GM21360 (cell line): ENCODE data around the gene TMEM190.
"Not testable (repeated sequence)": the region's sequence is repeated elsewhere in the genome, so short reads cannot be mapped to it uniquely, and the experiment has no call there.

Experiments used
- ATAC-seq: cut with Tn5 transposase; IDR thresholded peaks from one replicate; pipeline ENCODE4 v1.9.1; 2021; ENCODE audit warnings: mild to moderate bottlenecking, moderate library complexity; ENCODE audit not compliant: unreplicated experiment

TMEM190 gene

DNA sequence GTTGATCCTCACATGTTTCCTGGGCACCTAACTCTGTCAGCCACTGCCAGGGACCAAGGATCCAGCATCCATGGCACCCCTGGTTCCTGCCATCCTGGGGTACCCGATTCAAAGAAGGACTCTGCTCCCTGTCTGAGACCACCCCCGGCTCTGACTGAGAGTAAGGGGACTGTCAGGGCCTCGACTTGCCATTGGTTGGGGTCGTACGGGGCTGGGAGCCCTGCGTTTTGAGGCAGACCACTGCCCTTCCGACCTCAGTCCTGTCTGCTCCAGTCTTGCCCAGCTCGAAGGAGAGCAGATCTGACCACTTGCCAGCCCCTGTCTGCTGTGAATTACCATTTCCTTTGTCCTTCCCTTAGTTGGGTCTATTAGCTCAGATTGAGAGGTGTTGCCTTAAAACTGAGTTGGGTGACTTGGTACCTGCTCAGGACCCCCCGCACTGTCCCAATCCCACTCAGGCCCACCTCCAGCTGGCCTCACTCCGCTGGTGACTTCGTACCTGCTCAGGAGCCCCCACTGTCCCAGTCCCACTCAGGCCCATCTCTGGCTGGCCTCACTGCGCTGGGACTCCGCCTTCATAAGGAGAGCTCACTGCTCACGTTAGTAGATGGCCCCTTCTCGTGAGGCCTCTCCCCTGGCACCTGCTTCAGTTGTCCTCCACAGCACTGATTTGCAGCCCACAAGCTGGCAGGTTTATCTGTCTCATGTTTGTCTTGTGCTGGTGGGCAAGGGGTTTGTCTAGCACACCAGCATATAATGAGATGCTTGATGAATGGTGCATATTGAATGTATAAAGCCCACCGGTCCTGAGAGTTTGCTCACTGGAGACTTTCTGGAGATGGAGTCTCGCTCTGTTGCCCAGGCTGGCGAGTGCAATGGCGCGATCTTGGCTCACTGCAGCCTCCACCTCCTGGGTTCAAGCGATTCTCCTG lies 13.0 kb downstream of the TMEM190 start:
- ATAC-seq, result no peak

DNA sequence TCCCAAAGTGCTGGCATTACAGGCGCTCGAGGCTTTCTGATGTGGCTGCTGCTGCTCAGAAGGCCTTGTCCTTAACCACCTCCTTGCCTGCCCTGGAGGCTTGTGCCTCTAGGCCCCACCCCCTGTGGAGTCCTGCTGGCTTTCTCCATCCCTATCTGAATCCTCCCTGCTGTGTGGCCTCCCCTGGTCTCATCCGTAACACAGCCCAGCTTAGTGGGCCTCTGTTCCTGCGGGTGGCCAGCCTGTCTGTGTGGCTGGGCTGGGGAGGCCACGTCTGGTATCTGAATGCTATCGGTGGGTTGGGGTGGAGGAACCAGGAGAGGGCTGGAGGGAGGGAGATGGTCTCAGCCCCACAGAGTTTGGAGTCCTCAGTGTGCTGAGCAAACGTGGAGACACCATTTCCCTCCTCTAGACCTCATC lies 13.8 kb downstream of the TMEM190 start:
- ATAC-seq, result no peak

DNA sequence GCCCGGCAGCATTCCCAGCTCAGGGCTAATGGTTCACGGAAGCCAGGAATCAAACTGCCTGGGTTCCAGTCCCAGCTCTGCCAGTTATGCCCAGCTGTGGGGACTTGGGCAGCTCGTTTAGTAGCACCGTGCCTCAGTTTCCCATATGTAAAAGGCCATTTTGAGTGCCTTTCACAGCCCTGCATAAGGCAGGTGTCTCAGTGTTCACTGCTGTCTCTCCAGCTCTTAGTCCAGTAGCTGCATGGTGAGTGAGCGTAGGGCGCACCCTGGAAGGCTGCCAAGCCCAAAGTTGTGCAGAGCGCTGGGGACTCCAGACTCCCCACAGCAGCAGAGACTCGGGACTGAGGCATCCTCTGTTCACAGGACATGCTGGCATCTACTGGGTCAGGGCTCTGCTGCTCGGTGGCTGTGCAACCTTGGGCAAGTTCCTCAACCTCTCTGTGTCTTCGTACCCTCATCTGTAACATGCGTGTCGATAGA lies 14.6 kb downstream of the TMEM190 start:
- ATAC-seq, result no peak

DNA sequence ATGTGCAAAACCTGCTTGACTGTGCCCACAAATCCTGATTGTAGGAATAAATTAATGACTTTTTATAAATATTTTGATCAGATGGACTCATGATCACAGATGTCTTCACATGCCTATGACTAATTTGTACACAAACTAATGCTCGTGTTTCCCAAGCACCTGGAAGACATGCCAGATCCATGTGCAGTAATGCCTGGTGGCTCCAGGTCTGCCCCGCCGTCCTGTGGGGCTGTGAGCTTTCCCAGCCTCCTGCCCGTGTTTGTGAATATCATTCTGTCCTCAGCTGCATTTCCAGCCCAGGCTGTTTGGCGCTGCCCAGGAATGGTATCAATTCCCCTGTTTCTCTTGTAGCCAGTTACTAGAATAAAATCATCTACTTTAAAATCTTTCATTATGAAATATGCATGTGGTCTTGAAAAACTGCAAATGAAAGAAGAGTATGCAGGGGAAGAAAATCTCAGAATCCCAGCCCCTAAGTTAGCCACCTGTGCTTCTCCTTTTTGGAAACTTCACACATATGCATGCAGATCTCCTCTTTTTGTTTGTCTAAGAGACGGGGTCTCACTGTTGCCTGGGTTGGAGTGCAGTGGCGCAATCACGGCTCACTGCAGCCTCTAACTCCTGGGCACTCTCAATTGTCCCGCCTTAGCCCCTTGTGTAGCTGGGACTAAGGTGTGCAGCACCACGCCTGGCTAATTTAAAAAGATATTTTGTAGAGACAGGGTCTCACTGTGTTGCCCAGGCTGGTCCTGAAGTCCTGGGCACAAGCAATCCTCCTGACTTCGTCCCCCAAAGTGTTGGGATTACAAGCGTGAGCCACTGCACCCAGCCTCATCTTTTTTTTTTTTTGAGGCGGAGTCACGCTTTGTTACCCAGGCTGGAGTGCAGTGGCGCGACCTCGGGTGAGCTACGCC lies 15.3 kb downstream of the TMEM190 start:
- ATAC-seq, result no peak

DNA sequence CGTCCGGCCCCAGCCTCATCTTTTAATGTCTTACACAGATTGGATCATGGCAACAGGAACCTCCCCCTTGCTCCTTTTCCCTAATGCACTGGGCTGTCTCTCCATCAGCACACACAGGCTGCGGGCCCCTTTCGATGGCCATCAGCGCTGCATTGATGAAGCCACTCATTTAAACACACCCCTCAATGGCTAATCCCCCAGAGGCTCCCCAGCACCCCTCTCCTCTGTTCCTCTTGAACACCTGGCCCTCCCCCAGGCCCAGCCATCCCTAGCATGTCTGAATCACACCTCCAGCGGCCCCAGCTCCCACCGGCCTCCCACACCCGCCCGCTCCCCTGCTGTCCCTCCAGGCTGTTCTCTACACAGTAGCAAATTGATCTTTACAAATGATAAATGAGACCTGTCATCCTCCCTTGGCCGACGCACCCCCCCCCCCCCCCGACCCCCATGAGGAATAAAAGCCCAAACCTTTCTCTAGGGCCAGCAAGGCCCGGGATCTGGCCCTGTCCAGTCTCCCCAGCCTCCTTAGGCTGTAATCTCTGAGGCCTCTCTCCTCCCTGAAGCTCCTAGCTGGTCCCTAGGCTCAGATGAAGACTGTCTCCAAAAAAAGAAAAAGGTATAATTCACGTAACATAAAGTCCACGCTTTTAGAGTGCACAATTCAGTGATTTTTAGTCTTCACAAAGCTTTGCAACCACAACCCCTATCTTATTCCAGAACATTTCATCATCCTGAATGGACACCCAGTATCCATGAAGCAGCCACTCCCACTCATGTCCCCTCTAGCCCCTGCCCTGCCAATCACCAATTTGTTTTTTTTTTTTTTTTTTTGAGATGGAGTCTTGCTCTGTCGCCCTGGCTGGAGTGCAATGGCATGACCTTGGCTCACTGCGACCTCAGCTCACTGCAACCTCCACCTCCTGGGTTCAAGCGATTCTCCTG lies 16.5 kb downstream of the TMEM190 start:
- no peak for ATAC-seq

DNA sequence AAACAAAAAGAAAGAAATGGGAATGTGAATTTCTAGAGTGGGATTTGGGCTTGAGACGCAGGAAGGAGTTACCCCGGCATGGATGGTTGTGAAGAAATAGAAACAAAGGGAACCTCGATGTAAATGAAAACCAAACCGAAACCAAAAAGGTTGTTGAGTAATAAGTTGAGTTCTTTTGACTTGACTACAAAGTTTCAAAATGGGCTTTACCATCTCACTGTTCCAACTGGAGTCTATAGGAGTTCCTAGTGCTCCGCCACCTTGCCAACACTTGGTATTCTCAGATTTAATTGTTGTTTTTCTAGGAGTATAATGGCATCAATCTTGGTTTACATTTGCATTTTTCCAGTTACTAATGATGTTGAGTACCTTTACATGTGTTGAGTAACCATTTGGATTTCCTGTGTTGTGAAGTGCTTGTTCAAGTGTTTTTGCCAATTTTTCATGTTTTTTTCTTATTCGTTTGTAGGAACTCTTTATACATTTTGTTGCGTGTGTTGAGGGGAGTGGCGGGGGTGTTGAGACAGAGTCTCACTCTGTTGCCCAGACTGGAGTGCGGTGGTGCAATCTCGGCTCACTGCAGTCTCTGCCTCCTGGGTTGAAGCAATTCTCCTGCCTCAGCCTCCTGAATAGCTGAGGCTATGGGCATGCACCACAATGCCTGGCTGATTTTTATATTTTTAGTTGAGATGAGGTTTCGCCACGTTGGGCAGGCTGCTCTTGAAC lies 21.7 kb downstream of the TMEM190 start:
- ATAC-seq, result no peak

DNA sequence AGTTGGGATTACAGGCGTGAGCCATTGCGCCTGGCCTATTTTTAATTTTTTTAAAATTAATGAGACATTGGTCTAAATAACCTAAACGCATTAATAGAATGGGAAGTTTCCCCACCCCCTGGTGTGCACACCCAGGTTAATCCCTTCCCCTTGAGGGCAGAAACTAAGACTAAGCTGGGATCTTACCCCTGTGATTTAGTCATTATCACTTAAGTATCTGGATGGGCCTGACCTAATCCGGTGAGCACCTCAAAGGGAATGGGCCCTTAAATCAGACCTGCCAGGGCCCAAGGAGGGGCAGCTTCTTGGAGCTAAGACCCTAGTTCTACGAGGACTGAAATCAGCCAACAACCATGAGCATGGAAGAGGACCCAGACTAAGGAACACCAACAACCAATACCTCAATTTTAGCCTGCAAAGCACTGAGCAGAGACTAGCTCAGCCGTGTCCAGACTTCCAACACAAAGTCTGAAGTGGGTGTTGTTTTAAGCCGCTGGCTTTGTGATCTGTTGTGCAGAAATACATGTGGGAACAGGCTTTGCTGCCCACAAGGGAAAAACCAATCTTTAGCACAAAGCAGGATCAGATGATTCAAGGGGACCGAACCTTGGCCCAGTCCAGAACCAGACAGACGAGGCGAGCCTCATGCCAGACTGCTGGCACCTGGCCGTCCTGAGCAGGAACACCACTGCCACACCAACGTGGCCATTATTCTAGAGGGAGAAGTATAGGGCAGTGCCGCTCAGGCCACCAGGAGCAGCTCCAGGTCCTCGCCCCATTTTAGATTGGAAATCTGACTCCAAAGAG lies 23.9 kb downstream of the TMEM190 start:
- no peak for ATAC-seq

DNA sequence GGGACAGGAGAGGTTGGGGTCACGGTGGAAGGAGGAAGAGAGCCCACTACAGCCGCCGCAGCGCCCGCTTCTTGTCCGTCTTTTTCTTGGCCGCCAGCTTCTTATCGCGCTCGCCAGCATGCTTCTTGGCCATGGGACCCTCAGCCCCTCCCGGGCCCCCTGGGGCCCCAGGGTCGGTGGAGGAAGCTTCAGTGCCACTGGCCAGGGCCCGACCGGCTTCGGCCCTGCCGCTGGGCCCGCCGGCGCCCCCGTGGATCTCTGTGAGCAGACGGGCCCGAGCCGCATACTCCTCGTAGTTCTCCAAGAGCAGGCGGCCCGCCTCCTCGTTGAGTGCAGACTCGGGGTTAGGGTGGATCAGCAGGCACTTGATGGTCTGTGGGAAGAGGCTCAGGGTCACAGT lies 24.8 kb downstream of the TMEM190 start:
- not testable (repeated sequence) for ATAC-seq

DNA sequence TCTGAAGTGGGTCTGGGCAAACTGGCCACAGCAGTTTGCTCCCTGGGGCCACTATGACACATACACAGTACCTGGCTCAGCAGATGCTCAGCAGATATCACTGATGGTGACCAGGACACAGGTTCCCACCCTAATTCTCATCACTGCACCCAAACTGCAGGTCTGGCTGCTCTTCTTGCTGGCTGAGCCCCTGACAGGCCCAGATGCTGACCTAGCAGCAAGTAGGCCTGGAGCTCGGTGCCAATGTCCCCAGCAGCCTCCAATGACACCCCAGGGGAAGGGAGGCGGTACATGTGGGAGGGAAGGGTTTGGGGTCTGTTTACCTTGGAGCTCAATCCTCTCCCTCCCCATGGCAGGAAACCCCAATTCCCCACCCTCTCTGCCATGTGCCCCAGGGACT lies 25.9 kb downstream of the TMEM190 start:
- ATAC-seq, result no peak

DNA sequence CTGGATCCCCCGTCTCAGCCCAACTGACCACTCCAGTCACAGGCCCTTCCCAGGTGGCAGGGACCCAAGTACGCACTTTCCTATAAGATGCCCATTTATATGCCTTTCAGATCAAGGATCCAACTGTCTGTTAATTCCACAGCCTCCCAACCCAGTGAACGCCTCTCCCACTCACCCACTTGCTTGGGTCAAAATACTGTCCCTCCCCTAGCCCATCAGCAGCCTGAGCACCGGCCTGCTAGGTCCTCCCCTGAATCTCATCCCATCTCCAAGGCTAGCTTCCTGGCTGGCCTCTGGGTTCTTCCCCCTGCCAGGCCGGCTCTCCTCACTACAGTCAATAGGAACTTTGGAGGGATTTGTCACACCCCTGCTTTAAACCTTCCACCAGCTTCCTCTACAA lies 29.0 kb downstream of the TMEM190 start:
- ATAC-seq, result no peak

DNA sequence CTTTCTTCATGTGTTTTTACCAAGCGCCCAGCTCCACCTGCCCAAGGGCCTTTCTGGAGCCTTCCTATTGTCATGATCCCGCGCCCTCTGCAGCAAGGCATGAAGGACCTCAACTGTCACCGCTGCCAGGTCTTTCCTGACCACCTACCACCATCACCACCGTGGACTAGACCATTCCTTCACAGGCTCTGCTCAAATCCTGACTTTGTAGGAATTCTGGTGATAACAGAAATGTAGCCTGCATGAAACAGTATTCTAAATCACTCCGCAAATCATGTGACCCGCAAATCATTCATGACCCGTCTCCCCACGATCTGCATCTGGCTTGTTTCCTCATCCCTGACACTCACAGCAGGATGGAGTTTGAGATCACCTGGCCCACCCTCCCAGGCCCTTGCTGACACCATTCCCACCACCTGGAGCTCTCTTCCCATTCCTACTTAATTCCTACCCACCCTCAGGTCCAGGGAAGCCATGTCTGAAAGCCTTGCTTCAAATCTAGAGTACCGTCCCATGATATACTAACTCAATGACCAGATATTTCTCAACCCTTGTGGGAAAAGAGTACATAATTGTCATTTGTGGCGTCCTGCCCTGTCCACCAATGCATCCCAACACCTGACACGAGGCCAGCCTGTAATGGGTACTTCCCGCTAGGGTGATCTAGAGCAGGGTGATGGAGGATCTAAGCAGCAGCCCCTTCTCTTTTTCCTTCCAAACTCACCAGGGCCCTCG lies 29.6 kb downstream of the TMEM190 start:
- ATAC-seq, result no peak

DNA sequence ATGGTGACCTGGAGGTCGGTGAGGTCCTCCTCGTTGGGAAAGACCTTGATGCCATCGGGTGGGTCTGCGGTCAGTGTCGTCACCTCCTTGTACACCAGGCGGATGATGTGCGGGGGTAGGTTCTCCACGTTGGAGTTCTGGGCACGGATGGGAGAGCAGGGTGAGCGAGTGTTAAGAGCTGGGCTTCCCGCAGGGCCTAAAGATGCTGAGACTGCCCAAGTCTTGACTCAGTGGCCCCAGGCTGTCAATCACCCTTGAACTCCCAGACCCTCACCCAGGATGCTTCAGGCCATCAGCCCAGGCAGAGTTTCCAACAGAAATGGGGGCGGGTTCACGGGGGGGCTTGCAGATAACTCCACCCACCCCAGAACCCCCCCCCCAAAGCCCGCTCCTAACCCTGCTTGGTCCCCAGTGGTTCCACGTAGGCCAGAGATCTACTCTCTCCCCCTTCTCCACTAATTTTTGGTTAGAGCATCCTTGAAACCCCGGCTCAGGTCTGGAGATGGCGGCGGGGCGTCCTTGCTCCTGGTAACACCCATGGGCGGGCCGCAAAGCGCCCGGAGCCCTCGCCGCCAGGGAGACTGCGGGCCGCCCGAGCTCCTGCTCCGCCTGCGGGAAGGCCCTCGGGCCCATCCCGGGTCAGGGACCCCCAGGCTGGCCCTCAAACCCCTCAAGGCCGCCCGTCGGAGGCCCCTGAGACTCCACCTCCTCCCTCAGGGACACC lies 30.4 kb downstream of the TMEM190 start:
- no peak for ATAC-seq

DNA sequence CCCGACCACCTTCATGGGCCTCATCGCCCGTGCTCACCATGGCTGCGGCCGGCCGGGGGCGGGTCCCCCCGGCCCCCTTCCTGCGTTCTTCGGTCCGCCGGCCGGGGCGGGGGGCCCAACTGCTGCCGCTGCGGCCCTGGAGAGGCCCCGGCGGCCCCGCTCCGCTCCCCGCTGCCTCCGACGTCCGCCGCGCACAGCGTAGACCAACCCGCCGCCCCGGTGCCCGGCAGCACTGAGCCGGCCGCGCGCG lies 30.8 kb downstream of the TMEM190 start, which contains the start of gene UBE2S:
UBE2S (minus strand) TSS at position 239 of the 250 bp plus-strand sequence; CDS start at position 40, 199 bp downstream.
- ATAC-seq, result peak; percentile 59

DNA sequence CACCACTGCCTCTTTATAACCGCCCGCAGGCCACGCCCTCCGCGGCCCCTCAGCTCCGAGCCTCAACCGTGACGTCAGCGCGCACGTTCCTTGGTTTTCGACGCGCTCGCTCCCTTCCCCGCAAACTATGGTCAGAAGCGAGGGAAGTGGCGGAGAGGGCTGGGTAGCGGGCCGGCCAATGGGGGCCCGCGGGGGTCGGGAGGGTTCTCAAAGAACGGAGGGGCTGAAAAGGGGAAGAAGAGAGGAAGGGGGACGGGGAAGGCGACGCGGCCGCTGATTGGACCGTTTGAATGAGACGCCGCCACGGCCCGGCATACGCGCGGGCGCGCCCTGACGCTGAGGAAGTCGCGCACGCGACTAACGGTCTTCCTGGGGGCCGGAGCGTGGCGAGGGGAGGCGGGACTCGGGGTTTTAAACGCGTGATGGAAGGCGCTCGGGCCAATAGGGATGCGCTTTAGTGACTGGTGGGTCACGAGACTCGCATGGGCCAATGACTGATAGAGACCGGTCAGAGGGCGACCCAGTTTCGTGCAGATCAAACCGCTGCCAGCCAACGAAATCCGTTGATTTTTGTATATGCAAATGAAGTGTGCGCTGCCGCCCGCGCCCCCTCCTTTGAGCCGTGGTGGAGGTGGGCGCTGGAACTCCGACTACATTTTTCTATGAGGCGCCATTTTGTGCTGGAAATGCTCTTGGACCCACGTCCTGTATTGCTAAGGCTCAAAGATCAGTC lies 31.3 kb downstream of the TMEM190 start:
- ATAC-seq, result peak; percentile 78

DNA sequence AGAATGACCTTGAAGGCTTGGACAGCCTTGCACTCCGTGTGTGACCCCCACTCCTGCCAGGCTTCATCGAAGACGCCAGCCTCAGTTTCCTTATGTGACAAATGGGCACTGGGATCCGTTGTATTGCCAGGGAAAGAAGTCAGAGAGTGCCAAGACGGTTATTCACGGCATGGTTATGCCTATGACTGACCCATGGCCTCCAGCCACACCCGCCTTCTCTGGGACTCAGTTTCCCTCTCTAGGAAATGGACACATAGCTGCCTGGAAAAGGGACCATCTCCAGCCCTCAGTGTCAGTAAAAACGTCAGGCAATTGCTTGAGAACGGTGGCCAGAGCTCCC lies 31.9 kb downstream of the TMEM190 start:
- no peak for ATAC-seq

DNA sequence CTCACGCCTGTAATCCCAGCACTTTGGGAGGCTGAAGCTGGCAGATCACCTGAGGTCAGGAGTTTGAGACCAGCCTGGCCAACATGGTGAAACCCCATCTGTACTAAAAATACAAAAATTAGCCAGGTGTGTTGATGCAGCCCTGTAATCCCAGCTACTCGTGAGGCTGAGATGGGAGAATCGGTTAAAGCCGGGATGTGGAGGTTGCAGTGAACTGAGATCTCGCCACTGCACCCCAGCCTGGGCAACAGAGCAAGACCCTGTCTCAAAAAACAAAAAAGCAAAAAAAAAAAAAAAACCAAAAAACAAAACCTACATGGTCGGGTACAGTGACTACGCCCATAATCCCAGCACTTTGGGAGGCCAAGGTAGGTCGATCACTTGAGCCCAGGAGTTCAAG lies 32.6 kb downstream of the TMEM190 start:
- not testable (repeated sequence) for ATAC-seq

DNA sequence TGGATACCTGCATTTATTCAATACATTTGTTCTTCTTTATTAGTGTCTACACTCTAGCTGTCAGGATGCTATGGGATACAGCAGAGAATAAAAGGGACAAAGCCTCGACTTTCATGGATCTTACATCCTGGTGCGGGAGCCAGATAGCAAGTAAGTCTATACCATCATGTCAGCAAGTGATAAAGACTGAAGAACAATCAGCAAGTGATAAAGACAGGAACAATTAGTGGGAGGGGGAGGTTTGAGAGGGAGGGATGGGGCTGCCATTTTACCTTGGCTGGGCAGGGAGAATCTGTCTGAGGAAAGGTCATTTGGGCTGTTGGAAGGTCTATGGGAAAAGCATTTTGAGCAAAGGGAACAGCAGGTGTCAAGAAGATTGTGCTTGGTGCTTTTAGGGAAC lies 33.5 kb downstream of the TMEM190 start:
- ATAC-seq, result no peak
